GM12891 (cell line): Measurements from ENCODE around the gene RPH3AL.
"Not testable (repeated sequence)": the region's sequence is repeated elsewhere in the genome, so short reads cannot be mapped to it uniquely, and the experiment has no call there.

Experiments
- DNase-seq: peaks from one replicate; pipeline ENCODE4 v3.0.0; 2011; ENCODE audit warnings: low spot score; ENCODE audit not compliant: insufficient read length
- FAIRE-seq: peaks from 2 replicates; lab custom pipeline; 2011; peaks lifted over from hg19 to GRCh38; lab: Jason Lieb, UNC
- PAX5 ChIP-seq: IDR thresholded peaks from 2 replicates; pipeline ENCODE4 v1.6.1; 2011; ENCODE audit warnings: low read length, moderate library complexity, mild to moderate bottlenecking; ENCODE audit not compliant: insufficient read depth, severe bottlenecking
- POLR2A ChIP-seq: IDR thresholded peaks from 2 replicates; pipeline ENCODE4 v1.6.1; 2011; ENCODE audit warnings: low read depth, low read length, control low read depth
- POLR2AphosphoS5 ChIP-seq: IDR thresholded peaks from 2 replicates; pipeline ENCODE4 v1.6.1; 2011; ENCODE audit warnings: low read depth, low read length, control low read depth
- POU2F2 ChIP-seq: IDR thresholded peaks from 2 replicates; pipeline ENCODE4 v1.6.1; 2011; ENCODE audit warnings: low read depth, mild to moderate bottlenecking, control low read depth, low read length, moderate library complexity
- SPI1 ChIP-seq: IDR thresholded peaks from 2 replicates; pipeline ENCODE4 v1.6.1; 2011; ENCODE audit warnings: low read depth, low read length, control low read depth
- TAF1 ChIP-seq: IDR thresholded peaks from 2 replicates; pipeline ENCODE4 v1.6.1; 2011; ENCODE audit warnings: low read depth, low read length, control low read depth

Gene RPH3AL

GRCh38 chr17:213286-214105 is 139.1 kb downstream of the RPH3AL start:
- FAIRE-seq (no peak), DNase-seq (no peak)
- TF ChIP-seq POLR2A (no peak), PAX5 (no peak), SPI1 (no peak), POU2F2 (no peak), POLR2AphosphoS5 (no peak), TAF1 (no peak)

- TF ChIP-seq TAF1 (no peak), SPI1 (no peak), POU2F2 (no peak), PAX5 (no peak), POLR2AphosphoS5 (no peak), POLR2A (no peak)
- FAIRE-seq (no peak), DNase-seq (no peak)
Measured at GRCh38 chr17:210402-210801, 142.2 kb downstream of the RPH3AL start.

- FAIRE-seq (no peak), DNase-seq (no peak)
- TF ChIP-seq POLR2A (no peak), POU2F2 (no peak), PAX5 (no peak), POLR2AphosphoS5 (no peak), TAF1 (no peak)
Measured at GRCh38 chr17:208429-208828, 144.2 kb downstream of the RPH3AL start.

GRCh38 chr17:207775-208174 is 144.8 kb downstream of the RPH3AL start:
- DNase-seq = no peak
- TF ChIP-seq POLR2AphosphoS5 (no peak), POLR2A (no peak)
- no peak for FAIRE-seq

- FAIRE-seq = no peak
- TF ChIP-seq SPI1 (no peak), POLR2AphosphoS5 (no peak), PAX5 (no peak), POU2F2 (no peak), TAF1 (no peak), POLR2A (no peak)
- DNase-seq = no peak
Measured at GRCh38 chr17:206941-207560, 145.6 kb downstream of the RPH3AL start.

GRCh38 chr17:206484-206883 is 146.1 kb downstream of the RPH3AL start:
- not testable (repeated sequence) for DNase-seq, FAIRE-seq

GRCh38 chr17:205817-206216 is 146.8 kb downstream of the RPH3AL start:
- no peak for TF ChIP-seq POLR2A
- TF ChIP-seq POU2F2 = no peak
- no peak for TF ChIP-seq TAF1
- TF ChIP-seq PAX5 = no peak
- no peak for TF ChIP-seq SPI1
- TF ChIP-seq POLR2AphosphoS5 = no peak
- DNase-seq = no peak
- FAIRE-seq = no peak

GRCh38 chr17:205148-205669 is 147.4 kb downstream of the RPH3AL start:
- FAIRE-seq = no peak
- no peak for DNase-seq
- TF ChIP-seq PAX5 (no peak), TAF1 (no peak), POLR2A (no peak), POU2F2 (no peak), SPI1 (no peak), POLR2AphosphoS5 (no peak)

- no peak for FAIRE-seq
Measured at GRCh38 chr17:204427-205147, 148.0 kb downstream of the RPH3AL start.

More at GRCh38 chr17:204427-205147, 148.0 kb downstream of the RPH3AL start:
- DNase-seq = no peak
- TF ChIP-seq TAF1 (no peak), PAX5 (no peak), POU2F2 (no peak), SPI1 (no peak), POLR2A (no peak)
